EH (cell line): ENCODE results near the gene NXPH4.

Experiments
- DNase-seq: peaks from one replicate; pipeline ENCODE4 v3.0.0-alpha.2; 2015; ENCODE audit warnings: low read depth

The NXPH4 gene

GRCh38 chr12:57216014-57216911, at the start of gene NXPH4:
NXPH4 (plus strand) TSS chr12:57216794; CDS start chr12:57216970, 176 bp downstream.
- peak; percentile 43 for DNase-seq

DNA sequence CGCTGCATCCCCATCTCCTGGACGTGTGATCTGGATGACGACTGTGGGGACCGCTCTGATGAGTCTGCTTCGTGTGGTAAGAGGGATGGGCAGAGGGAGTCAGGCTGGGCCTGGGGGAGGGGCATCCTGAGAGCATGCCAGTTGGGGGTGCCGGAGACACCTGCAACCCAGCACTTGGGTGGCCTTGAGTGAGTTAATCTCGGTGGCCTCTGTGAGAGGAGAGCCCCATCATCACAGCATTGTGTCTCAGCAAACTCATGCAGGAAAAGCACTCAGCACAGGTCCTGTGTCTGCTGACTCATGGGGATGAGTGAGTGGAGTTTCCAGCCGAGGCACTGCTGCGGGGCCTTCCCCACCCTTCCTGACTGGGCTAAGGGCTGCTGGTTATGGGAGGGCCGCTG, 49.6 kb upstream of the NXPH4 start:
- peak; percentile 70 for DNase-seq

DNA sequence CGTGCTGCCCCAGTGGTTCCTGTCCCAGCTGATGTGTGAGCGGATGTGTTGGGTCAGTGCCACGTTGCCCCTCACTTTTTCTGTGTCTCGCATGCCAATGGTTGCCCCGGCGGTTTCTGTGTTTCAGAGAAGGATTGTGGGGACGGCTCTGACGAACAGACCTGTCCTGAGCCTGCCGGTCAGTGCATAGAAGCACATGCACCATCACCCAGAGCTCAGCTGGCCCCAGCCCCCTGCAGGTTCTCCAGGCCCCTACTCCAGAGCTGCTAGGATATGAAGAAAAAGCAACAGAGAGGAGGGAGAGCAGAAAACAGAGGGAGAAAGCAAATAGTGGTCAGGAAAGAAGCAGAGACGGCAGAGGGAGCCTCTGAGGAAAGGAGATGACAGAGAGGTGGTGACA, 48.5 kb upstream of the NXPH4 start:
- no peak for DNase-seq

DNA sequence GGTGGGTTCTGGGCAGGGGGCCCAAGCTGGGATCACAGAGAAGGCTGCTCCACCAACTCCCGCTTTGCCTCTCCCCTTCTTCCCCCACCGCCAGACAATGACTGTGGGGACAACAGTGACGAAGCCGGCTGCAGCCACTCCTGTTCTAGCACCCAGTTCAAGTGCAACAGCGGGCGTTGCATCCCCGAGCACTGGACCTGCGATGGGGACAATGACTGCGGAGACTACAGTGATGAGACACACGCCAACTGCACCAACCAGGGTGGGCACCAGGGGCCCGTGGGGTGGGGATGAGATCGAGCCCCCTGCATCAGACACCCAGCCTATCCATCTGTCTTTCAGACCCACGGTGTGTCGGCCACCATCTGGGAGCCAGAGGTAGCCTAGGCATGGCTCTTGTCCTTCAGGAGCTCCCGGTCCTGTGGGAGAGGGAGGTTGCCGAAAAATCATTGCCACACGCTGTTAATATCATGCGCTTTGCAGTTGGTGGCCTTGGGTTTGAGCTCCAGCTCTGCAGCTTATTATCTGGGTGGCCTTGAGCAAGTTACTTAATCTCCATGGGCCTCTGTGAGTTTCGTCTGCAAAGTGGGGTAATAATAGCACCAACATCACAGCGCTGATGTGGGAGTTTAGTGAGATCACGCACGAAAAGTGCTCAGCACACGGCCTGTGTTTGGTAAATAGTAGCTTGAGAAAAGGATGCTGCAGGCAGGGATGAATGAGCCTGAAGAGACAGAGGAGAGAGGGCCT, 47.4 kb upstream of the NXPH4 start:
- no peak for DNase-seq

DNA sequence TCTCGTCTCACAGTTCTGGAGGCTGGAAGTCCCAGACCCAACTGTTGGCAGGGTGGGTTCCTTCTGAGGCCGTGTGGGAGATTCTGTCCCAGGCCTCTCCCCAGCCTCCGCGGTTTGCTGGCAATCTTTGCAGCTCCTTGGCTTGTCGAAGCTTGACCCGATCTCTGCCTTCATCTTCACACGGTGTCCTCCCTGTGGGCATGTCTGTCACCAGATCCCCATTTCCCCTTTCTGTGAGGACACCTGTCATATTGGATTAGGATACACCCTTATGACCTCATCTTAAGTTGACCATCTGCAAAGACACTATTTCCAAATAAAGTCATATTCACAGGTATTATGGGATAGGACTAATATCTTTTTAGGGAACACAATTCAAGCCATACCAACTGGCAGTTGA, 46.6 kb upstream of the NXPH4 start:
- DNase-seq, result no peak

- DNase-seq, result no peak
Observed at GRCh38 chr12:57170408-57170807, 46.2 kb upstream of the NXPH4 start.

DNA sequence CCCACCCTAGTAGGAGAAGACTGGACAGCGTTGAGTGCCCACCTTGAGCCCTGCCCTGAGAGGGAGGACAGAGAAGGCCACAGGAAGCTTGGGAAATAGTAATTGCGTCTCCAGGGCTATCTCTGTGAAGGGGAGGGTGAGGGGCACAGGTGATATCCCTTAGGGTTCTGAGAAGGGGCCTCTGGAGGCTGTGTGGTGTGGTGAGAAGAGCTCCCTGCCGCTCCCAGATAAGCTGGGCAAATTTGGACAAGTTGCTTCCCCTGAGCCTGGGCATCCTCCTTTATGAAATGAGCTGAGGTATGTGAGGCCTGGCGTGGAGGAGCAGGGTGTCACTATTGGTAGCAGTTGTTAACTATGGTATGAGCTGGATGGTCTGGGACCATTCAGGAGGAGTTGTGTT, 45.7 kb upstream of the NXPH4 start:
- no peak for DNase-seq

GRCh38 chr12:57171668-57172067, 44.9 kb upstream of the NXPH4 start:
- peak; percentile 73 for DNase-seq

GRCh38 chr12:57173089-57173488, 43.5 kb upstream of the NXPH4 start:
- DNase-seq, result peak; percentile 41

DNA sequence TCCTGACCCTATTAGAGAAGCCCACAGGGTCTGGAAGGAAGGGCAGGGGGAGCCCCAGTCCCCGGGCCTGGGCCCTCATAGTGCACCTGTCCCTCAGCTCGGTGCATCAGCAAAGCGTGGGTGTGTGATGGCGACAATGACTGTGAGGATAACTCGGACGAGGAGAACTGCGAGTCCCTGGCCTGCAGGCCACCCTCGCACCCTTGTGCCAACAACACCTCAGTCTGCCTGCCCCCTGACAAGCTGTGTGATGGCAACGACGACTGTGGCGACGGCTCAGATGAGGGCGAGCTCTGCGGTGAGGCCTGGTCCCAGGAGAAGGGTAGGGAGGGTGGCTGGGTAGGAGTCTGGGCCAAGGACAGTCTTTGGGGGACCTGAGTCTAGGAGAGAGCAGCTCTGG, 42.9 kb upstream of the NXPH4 start:
- no peak for DNase-seq

GRCh38 chr12:57175428-57176138, 41.0 kb upstream of the NXPH4 start:
- peak; percentile 77 for DNase-seq

DNA sequence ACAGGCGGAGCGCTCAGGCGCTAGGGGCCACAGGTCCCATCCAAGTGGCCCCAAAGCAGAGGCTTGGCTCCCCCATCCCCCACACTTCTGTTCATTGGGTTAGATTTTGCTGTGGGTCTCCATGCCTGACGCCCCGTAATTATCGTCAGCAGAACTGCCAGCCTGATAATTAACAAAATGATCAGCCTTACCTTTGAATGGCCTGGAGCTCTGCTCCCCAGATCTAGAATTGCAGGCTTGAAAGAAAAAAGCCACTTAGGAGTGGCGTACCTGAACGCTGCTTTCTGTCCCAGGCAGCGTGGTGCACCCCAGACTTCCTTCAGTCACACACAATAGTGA, 40.5 kb upstream of the NXPH4 start:
- no peak for DNase-seq

DNA sequence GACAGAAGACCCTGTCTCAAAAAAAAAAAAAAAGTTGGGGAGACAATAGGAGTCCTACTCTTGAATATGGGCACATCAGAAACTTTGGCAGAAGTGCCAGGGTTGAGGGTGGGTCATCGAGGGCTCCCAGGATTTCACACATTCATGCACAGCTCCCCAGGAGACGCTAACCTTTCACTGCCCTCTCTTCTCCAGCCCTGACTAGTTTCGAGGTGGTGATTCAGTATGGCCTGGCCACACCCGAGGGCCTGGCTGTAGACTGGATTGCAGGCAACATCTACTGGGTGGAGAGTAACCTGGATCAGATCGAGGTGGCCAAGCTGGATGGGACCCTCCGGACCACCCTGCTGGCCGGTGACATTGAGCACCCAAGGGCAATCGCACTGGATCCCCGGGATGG, 39.7 kb upstream of the NXPH4 start:
- DNase-seq, result no peak

- DNase-seq, result no peak
Observed at GRCh38 chr12:57177354-57177753, 39.2 kb upstream of the NXPH4 start.

GRCh38 chr12:57178213-57178612, 38.4 kb upstream of the NXPH4 start:
- DNase-seq, result no peak

DNA sequence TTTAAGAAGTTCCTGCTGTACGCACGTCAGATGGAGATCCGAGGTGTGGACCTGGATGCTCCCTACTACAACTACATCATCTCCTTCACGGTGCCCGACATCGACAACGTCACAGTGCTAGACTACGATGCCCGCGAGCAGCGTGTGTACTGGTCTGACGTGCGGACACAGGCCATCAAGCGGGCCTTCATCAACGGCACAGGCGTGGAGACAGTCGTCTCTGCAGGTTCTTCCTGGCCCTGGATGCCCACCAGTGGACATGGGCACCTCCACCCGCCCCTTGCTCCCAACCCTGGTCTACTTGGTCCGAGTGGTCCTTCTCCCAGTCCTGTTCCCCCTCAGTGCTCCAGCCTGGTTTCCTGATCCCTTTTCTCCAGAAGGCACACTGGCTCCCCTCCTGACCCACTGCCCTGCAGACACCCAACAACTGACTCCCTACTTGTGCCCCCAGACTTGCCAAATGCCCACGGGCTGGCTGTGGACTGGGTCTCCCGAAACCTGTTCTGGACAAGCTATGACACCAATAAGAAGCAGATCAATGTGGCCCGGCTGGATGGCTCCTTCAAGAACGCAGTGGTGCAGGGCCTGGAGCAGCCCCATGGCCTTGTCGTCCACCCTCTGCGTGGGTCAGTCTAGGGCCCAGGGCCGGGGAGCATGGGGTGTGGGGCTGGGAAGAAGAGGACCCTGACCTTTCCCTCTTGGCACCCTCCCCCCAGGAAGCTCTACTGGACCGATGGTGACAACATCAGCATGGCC, 37.1 kb upstream of the NXPH4 start:
- no peak for DNase-seq

DNA sequence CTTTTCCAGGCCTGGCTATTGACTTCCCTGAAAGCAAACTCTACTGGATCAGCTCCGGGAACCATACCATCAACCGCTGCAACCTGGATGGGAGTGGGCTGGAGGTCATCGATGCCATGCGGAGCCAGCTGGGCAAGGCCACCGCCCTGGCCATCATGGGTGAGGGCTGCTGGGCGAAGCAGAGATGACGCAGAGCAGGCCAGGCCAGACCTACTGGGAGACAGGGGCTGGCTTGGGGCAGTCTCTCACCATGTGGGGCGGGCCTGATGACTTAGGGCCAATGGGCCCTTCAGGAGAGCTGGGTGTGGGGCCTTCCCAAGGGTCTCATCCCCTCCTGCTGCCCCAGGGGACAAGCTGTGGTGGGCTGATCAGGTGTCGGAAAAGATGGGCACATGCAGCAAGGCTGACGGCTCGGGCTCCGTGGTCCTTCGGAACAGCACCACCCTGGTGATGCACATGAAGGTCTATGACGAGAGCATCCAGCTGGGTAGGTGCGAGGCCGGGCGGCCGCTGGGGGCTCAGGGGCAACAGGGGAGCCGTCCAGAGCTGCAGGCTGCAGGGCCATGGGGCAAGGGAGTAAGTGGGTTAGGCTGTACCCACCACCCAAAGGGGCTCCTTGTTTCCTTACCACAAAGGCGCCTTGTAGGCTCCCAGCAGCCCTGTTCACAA, 36.1 kb upstream of the NXPH4 start:
- DNase-seq, result no peak

- no peak for DNase-seq
Observed at GRCh38 chr12:57181072-57181471, 35.5 kb upstream of the NXPH4 start.

- DNase-seq, result peak; percentile 62
Observed at GRCh38 chr12:57181561-57182155, 34.9 kb upstream of the NXPH4 start.

DNA sequence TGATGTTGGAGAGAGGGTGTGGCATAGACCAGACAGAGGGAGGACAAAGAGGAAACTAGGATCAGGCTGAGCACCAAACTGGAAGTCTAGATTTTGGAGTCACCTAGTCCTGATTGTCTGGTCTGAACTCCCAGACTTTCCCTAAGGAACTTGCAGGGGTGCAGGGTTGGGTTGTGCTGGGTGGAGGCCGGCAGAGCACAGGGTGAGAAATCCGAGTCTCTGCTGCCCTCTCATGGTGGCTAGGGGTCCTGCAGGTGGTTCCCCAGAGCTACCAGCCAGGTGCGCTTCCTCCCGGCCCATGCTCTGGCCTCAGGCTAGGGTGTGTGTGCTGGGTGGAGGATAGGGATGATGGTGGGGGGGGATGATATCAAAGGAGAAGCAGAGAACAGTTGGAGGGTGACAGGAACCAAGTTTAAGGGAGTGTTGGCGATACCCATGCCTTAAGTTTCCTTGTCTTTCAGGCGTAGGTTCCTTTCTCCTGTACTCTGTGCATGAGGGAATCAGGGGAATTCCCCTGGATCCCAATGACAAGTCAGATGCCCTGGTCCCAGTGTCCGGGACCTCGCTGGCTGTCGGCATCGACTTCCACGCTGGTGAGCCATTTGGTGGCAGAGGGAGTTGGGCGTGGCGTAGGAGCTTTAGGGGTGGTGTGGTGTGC, 33.5 kb upstream of the NXPH4 start:
- peak; percentile 72 for DNase-seq
